CD4-positive, alpha-beta memory T cell (primary cell): Measurements from ENCODE around the gene TUBGCP5. TPM values are rescaled to one million over a fixed set of nuclear protein-coding genes. Genes with fewer than 3 reads are reported as not detected.
"Not testable (repeated sequence)": the region's sequence is repeated elsewhere in the genome, so short reads cannot be mapped to it uniquely, and the experiment has no call there.

ENCODE experiments used
- CTCF ChIA-PET: fragments of 350-600 bp; sonication (Branson Sonifier 250); formaldehyde crosslinking; loops from one replicate; lab custom pipeline; 2021; ENCODE audit warnings: inconsistent platforms; ENCODE audit not compliant: partially characterized antibody; lab: Charles Lee
- POLR2A ChIA-PET: fragments of 350-600 bp; sonication (Branson Sonifier 250); formaldehyde crosslinking; loops from one replicate; lab custom pipeline; 2021; ENCODE audit not compliant: partially characterized antibody; lab: Charles Lee
- DNase-seq, 5 donors: peaks; one replicate each; pipeline versions ENCODE4 v3.0.0 to v3.0.0-alpha.2; 2020 to 2022; ENCODE audit warnings: mixed read lengths in 1 of 5
- H3K27ac ChIP-seq: one replicate; pipeline ENCODE4 v1.7.0; 2013; ENCODE audit warnings: low read depth, low read length
- H3K27me3 ChIP-seq: 2 replicates; pipeline ENCODE4 v1.7.0; 2013; ENCODE audit warnings: mild to moderate bottlenecking, low read length, moderate library complexity; ENCODE audit not compliant: insufficient read depth
- H3K36me3 ChIP-seq: 2 replicates; pipeline ENCODE4 v1.7.0; 2013; ENCODE audit warnings: mild to moderate bottlenecking, low read length, moderate library complexity; ENCODE audit not compliant: insufficient read depth
- H3K4me1 ChIP-seq: 2 replicates; pipeline ENCODE4 v1.7.0; 2013; ENCODE audit warnings: mild to moderate bottlenecking, low read length, moderate library complexity; ENCODE audit not compliant: insufficient read depth
- H3K4me3 ChIP-seq, 2 donors: one replicate each; pipeline ENCODE4 v1.7.0; 2013; ENCODE audit warnings: low read length in 2 of 2, mild to moderate bottlenecking in 1 of 2
- H3K9me3 ChIP-seq, 2 donors: one replicate each; pipeline ENCODE4 v1.7.0; 2013; ENCODE audit warnings: low read length in 2 of 2, control low read depth in 1 of 2; ENCODE audit not compliant: control insufficient read depth in 1 of 2
- H3K27ac Mint-ChIP-seq, 7 donors: one replicate each; pipeline ENCODE4 v1.8.0; 2020 to 2021; ENCODE audit warnings: mixed read lengths in 7 of 7, mild to moderate bottlenecking in 6 of 7, inconsistent platforms in 3 of 7, moderate library complexity in 3 of 7
- H3K27me3 Mint-ChIP-seq, 2 donors: one replicate each; pipeline ENCODE4 v1.8.0; 2020 to 2021; ENCODE audit warnings: mixed read lengths in 2 of 2
- H3K36me3 Mint-ChIP-seq, 2 donors: one replicate each; pipeline ENCODE4 v1.8.0; 2020 to 2021; ENCODE audit warnings: mixed read lengths in 2 of 2, inconsistent platforms in 1 of 2, mild to moderate bottlenecking in 1 of 2
- H3K4me1 Mint-ChIP-seq, 4 donors: one replicate each; pipeline ENCODE4 v1.8.0; 2020 to 2021; ENCODE audit warnings: mixed read lengths in 4 of 4, mild to moderate bottlenecking in 1 of 4
- H3K4me3 Mint-ChIP-seq, 8 donors: one replicate each; pipeline ENCODE4 v1.8.0; 2020 to 2021; ENCODE audit warnings: mixed read lengths in 8 of 8, mild to moderate bottlenecking in 7 of 8, moderate library complexity in 6 of 8, inconsistent platforms in 3 of 8
- H3K9me3 Mint-ChIP-seq, 8 donors: one replicate each; pipeline ENCODE4 v1.8.0; 2020 to 2021; ENCODE audit warnings: mixed read lengths in 8 of 8, mild to moderate bottlenecking in 5 of 8, inconsistent platforms in 3 of 8, moderate library complexity in 1 of 8
- intact Hi-C: fragments of 100-400 bp; cut with micrococcal nuclease; formaldehyde crosslinking; loops from one replicate; pipeline ENCODE4 v1.15.1; 2023
- polyA plus RNA-seq, 2 donors: library from polyadenylated mRNA; unstranded; fragments of 300-500 nt; fragmentation: Illumina TruSeq; gene quantifications; one replicate each; pipeline ENCODE4 v1.2.3, GENCODE V29; 2021
- total RNA-seq, 2 experiments: library from RNA; stranded (reverse); gene quantifications; one replicate each; pipeline ENCODE4 v1.2.3, GENCODE V29; 2021

The TUBGCP5 gene
- total and polyA plus RNA-seq, 4 experiments from 2014 or later, result 5.5 to 28.3 (median 17.9) TPM

DNA sequence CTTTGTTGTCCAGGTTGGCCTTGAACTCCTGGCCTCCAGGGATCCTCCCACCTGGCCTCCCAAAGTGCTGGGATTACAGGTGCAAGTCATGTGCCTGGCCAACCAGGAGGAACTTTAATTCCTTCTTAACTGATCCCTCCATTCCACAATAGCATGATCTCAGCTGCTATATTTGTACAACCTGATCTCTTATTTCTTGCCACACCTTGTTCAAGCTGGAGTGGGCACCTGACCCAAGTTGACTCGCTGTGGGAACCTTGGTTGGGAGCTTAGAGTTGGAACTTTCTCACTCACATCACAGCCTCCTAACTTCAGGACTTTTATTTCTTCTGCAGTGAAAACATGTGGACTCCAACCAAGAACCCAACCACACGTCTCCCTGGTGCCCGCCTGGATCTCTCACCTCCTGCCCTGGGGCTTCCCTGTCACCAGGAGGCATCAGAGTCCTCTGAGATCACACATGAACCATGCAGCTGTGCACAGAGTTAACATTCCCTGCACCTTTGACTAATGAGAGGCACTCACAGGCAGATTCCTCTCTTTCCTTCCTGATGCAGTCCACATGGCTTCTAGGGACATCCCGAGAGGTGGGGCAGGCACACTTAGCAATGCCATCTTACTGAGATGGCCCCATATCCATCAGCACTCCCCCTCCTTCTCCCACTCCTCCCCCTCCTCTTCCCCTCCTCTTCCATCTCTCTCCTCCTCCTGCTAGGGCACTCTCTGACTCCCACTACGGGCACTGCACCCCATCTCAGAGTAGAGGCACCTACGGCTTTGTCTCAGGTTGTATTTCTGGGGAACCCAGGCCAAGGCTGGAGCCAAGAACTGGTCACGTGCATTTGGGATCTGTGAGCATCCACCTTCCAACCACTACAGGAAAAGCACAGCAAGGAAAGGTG is 49.5 kb downstream of the TUBGCP5 start:
- no peak for DNase-seq
- Histone ChIP-seq H3K9me3 (no peaks in the 10 kb centered on the region), H3K4me1 (no peaks in the 10 kb centered on the region), H3K36me3 (no peaks in the 10 kb centered on the region), H3K4me3 (no peak overlapping the region), H3K27me3 (no peaks in the 10 kb centered on the region), H3K27ac (no peak overlapping the region)
- no peak overlapping the region for H3K27ac Mint-ChIP-seq
- peaks cover 7 to 16% of the 10 kb centered on the region in 2 donors for H3K36me3 Mint-ChIP-seq
- intact Hi-C loops, result no loop called here
- H3K4me1 Mint-ChIP-seq, result peaks cover 0 to 2% (median under 1%) of the 10 kb centered on the region in 4 donors
- no peak overlapping the region for H3K4me3 Mint-ChIP-seq
- ChIA-PET CTCF (no interaction called here), POLR2A (no interaction called here)
- H3K9me3 Mint-ChIP-seq, result no peaks in the 10 kb centered on the region
- H3K27me3 Mint-ChIP-seq, result no peaks in the 10 kb centered on the region

DNA sequence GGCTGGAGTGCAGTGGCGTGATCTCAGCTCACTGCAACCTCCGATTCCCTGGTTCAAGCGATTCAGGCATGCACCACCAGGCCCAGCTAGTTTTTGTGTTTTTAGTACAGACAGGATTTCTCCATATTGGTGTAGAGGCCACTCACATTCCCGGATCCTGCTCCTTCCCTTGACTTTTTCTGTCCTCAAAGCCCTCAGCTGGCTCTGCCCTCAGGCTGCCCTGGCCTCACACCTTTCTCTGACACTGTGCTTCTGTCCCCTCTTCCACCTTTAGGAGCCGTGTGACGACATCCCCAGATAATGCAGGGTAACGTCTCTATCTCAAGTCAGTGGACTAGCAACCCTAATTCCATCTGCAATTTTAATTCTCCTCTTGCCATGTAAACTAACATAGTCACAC is 50.6 kb downstream of the TUBGCP5 start:
- H3K27me3 ChIP-seq, result no peaks in the 10 kb centered on the region
- Mint-ChIP-seq H3K4me3 (no peak overlapping the region), H3K9me3 (no peaks in the 10 kb centered on the region), H3K27ac (peak overlapping the region in 1 of 7 donors; percentile 71), H3K4me1 (peaks cover 0 to 2% (median under 1%) of the 10 kb centered on the region in 4 donors), H3K27me3 (no peaks in the 10 kb centered on the region), H3K36me3 (peaks cover 5 to 8% of the 10 kb centered on the region in 2 donors)
- ChIA-PET CTCF (no interaction called here), POLR2A (no interaction called here)
- DNase-seq, result no peak
- H3K27ac ChIP-seq, result no peak overlapping the region
- no peaks in the 10 kb centered on the region for H3K9me3 ChIP-seq
- intact Hi-C loops, result no loop called here
- no peaks in the 10 kb centered on the region for H3K4me1 ChIP-seq
- no peak overlapping the region for H3K4me3 ChIP-seq
- no peaks in the 10 kb centered on the region for H3K36me3 ChIP-seq

DNA sequence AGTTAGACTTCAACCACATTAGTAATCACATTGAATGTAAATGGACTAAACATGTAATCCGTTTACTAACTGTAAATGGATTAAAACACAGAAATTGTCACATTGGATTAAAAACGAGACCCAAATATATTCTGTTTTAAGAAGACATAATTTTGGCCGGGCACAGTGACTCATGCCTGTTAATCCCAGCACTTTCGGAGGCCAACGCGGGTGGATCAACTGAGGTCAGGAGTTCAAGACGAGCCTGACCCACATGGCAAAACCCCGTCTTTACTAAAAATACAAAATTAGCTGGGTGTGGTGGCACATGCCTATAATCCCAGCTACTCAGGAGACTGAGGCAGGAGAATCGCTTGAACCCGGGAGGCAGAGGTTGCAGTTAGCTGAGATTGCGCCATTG is 57.4 kb downstream of the TUBGCP5 start:
- H3K27me3 Mint-ChIP-seq, H3K9me3 Mint-ChIP-seq, H3K36me3 ChIP-seq, H3K27me3 ChIP-seq, H3K4me3 Mint-ChIP-seq, H3K27ac ChIP-seq, H3K36me3 Mint-ChIP-seq, DNase-seq, CTCF ChIA-PET, H3K27ac Mint-ChIP-seq, intact Hi-C loops, H3K9me3 ChIP-seq, H3K4me1 ChIP-seq, H3K4me3 ChIP-seq, POLR2A ChIA-PET: not testable (repeated sequence)
- H3K4me1 Mint-ChIP-seq, result peaks cover 8 to 15% (median 10%) of the 10 kb centered on the region in 4 donors

DNA sequence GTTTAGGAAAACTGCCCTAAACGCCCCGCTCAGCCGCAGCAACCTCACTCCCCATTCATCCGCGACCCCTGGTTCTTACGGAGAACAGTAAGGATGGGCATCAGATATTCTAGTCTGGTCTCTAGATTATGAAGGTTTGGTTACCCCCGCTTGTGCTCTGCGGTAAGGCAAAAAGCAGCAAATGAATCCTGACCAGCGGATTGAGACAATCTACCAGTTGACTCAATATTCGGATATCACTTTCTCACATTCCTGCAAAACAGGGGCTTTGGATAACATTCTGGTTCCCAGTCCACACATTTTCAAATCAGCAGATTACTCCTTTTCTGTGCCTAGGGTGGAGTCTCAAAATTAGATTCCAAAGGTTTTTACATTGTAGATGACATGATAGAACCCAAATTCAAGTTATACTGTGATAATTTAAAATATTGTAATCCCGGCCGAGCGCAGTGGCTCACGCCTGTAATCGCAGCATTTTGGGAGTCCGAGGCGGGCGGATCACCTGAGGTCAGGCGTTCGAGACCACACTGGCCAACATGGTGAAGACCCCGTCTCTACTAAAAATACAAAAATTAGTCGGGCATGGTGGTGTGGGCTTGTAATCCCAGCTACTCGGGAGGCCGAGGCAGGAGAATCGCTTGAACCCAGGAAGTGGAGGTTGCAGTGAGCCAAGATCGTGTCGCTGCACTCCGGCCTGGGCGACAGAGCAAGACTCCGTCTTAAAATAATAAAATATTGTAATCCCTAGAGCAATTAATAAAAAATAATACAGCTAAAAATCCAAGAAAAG is 58.1 kb downstream of the TUBGCP5 start:
- intact Hi-C loops, result no loop called here
- Histone ChIP-seq H3K4me3 (peak overlapping the region in 1 of 2 donors; percentile 54), H3K9me3 (no peaks in the 10 kb centered on the region), H3K36me3 (no peaks in the 10 kb centered on the region), H3K27ac (no peak overlapping the region), H3K4me1 (peaks cover 4% of the 10 kb centered on the region), H3K27me3 (no peaks in the 10 kb centered on the region)
- Mint-ChIP-seq H3K27ac (peak overlapping the region in 3 of 7 donors; percentile 22 to 46 (median 37)), H3K27me3 (peaks cover 0 to 2% of the 10 kb centered on the region in 2 donors), H3K4me1 (peaks cover 8 to 15% (median 10%) of the 10 kb centered on the region in 4 donors), H3K36me3 (peaks cover 0 to 3% of the 10 kb centered on the region in 2 donors), H3K4me3 (peak overlapping the region; percentile 76 to 88 (median 80)), H3K9me3 (no peaks in the 10 kb centered on the region)
- POLR2A ChIA-PET, result interaction anchor here (1.0 kb wide), 1 partner anchor 58 kb away, joined by 3 read pairs; the partner anchor contains the start of gene TUBGCP5
- no peak for DNase-seq
- CTCF ChIA-PET, result interaction anchor here (1.4 kb wide), 1 partner anchor 10 kb away, joined by 3 read pairs; no protein-coding TSS in a partner anchor

DNA sequence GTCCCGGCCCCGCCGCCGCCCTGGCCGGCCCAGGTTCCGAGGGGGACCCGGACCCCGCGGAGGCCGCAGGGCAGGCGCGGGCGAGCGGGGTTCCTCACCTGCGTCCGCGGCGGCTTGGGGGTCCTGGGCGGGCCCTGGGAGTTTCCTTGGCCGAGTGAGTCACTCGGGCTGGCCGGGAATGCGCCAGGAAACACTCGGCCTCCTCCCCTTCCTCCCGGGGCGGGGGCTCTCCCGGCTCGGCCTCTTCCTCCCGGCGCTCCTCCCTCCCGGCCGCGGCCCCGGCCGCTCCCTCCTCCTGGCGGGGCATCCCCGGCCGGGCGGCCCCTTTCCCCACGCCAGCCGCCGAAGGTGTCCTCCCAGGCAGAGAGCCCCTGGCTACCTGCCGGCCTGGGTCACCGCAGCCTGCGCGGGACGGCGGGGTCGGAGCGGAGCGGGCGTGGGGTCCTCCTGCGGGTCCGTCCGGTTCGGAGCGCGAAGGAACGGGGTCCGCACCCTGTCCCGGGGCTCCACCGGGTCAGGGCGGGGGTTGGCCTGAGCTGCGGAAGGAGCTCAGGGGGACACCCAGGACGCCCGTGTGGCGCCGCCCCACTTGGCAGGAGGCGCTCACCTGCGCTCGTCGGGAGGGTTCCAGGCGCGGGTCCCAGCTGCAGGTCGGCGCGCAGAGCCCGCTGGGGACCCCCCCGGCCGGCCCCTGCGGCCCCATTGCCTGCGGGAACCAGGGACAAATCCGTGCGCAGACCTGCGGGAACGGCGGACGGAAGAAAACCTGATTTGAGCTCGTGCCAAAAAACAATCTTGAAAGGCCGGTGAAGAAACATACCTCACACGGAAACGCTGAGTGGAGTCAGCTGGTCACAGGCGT is 58.9 kb downstream of the TUBGCP5 start, which contains the start of gene CYFIP1:
CYFIP1 (minus strand) TSS at position 180 of the 862 bp plus-strand sequence. CDS start 33,083 bp downstream, outside the sequence.
- DNase-seq, result peak in 4 of 5 donors; percentile 9 to 19 (median 10)
- H3K9me3 Mint-ChIP-seq, result no peaks in the 10 kb centered on the region
- POLR2A ChIA-PET, result interaction anchor here (1.0 kb wide), 1 partner anchor 59 kb away, joined by 3 read pairs; the partner anchor contains the start of gene TUBGCP5
- no peaks in the 10 kb centered on the region for H3K9me3 ChIP-seq
- intact Hi-C loops, result no loop called here
- peaks cover 4% of the 10 kb centered on the region for H3K4me1 ChIP-seq
- H3K27me3 ChIP-seq, result no peaks in the 10 kb centered on the region
- H3K27ac Mint-ChIP-seq, result peak within 1 kb of the TSS in 5 of 7 donors; percentile 52 to 68 (median 60)
- CTCF ChIA-PET, result interaction anchor here (1.4 kb wide), 1 partner anchor 10 kb away, joined by 3 read pairs; no protein-coding TSS in a partner anchor
- H3K4me1 Mint-ChIP-seq, result peaks cover 8 to 15% (median 10%) of the 10 kb centered on the region in 4 donors
- peak within 1 kb of the TSS; percentile 89 to 96 (median 91) for H3K4me3 Mint-ChIP-seq
- H3K27me3 Mint-ChIP-seq, result peaks cover 0 to 2% of the 10 kb centered on the region in 2 donors
- H3K36me3 Mint-ChIP-seq, result peaks cover 0 to 3% of the 10 kb centered on the region in 2 donors
- H3K36me3 ChIP-seq, result no peaks in the 10 kb centered on the region
- H3K27ac ChIP-seq, result no peak within 1 kb of the TSS
- H3K4me3 ChIP-seq, result peak within 1 kb of the TSS; percentile 54 to 78
